Peyer's patch (tissue), 4 donors: ENCODE measurements around the gene CCNL2.

Experiments used
- POLR2A ChIP-seq, 2 donors: fragments of 450-650 bp; IDR thresholded peaks; one replicate each; pipeline ENCODE4 v1.5.1; 2017; ENCODE audit warnings: antibody characterized with exemption in 2 of 2, mild to moderate bottlenecking in 2 of 2, moderate library complexity in 2 of 2
- TF ChIP-seq, protein P1 (sequence below), 6 experiments: fragments of 450-650 bp in 4 of 6; fragments of 200-600 bp in 2 of 6; sonication (generic) in 1 of 6; IDR thresholded peaks; one replicate each; pipeline ENCODE4 v1.5.1; 2017 to 2019; ENCODE audit warnings: antibody characterized with exemption in 6 of 6, mild to moderate bottlenecking in 3 of 6, moderate library complexity in 1 of 6

DNA sequence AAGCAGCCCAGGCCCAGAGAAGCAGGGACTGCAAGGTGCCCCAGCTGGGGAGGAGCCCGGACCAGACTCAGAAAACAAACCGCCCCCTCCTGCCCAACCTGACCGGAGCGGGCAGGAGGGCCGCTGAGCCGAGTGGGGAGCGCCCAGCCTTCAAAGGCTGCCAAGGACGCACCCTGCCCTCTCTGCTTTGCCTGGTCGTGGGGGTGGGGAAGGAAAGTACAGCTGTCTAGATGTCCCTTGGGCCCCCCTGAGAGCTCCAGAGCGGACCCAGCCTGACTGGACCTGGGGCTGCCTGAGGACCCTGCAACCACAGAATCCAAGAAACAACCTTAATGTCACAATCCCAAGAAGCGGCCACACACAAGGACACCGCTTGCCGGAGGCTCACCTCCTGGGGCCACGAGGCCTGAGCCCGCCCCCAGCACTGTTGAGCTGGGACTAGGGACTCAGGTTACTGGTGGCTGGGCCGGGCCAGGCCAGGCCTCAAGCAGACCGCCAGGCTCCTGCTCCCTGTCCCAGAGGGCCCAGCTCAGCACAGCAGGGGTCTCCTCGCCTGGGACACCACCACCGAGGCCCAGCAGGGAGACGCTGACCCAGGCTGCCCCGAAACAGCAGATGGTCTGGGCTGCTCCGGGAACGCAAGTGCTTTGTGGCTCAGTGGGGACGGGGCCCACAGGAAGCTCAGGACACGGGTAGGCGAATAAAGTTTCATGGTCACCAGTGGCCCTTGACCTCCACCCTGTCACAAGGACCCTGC is 51.3 kb downstream of the CCNL2 start:
- TF ChIP-seq, protein P1, sequence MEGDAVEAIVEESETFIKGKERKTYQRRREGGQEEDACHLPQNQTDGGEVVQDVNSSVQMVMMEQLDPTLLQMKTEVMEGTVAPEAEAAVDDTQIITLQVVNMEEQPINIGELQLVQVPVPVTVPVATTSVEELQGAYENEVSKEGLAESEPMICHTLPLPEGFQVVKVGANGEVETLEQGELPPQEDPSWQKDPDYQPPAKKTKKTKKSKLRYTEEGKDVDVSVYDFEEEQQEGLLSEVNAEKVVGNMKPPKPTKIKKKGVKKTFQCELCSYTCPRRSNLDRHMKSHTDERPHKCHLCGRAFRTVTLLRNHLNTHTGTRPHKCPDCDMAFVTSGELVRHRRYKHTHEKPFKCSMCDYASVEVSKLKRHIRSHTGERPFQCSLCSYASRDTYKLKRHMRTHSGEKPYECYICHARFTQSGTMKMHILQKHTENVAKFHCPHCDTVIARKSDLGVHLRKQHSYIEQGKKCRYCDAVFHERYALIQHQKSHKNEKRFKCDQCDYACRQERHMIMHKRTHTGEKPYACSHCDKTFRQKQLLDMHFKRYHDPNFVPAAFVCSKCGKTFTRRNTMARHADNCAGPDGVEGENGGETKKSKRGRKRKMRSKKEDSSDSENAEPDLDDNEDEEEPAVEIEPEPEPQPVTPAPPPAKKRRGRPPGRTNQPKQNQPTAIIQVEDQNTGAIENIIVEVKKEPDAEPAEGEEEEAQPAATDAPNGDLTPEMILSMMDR (IDR thresholded peaks at IDR 0.05): no peak
- TF ChIP-seq POLR2A (IDR thresholded peaks at IDR 0.05): no peak
